Ovary (tissue), 9 donors: ENCODE measurements around the gene CCNC. TPM values are rescaled to one million over a fixed set of nuclear protein-coding genes. Genes with fewer than 3 reads are reported as not detected.

Experiments
- DNase-seq, 5 donors: peaks; one replicate each; pipeline ENCODE4 v3.0.0-alpha.2; 2019 to 2020
- H3K27ac ChIP-seq, 2 donors: fragments of 200-600 bp; one replicate each; pipeline versions ENCODE4 v1.5.1 to v1.8.0; 2019 to 2022
- H3K27me3 ChIP-seq: fragments of 200-600 bp; one replicate; pipeline ENCODE4 v1.8.0; 2022
- H3K36me3 ChIP-seq: fragments of 200-600 bp; sonication (generic); one replicate; pipeline ENCODE4 v1.5.1; 2019
- H3K4me1 ChIP-seq: one replicate; pipeline ENCODE4 v1.8.1; 2013; ENCODE audit warnings: mild to moderate bottlenecking, moderate library complexity; ENCODE audit not compliant: insufficient read depth
- H3K4me3 ChIP-seq: fragments of 200-600 bp; sonication (generic); one replicate; pipeline ENCODE4 v1.5.1; 2017
- H3K9me3 ChIP-seq, 2 donors: fragments of 200-600 bp in 1 of 2; sonication (generic) in 1 of 2; one replicate each; pipeline versions ENCODE4 v1.5.1 to v1.8.1; 2013 to 2019; ENCODE audit warnings: mild to moderate bottlenecking in 1 of 2, moderate library complexity in 1 of 2
- EP300 ChIP-seq: sonication (generic); formaldehyde crosslinking; IDR thresholded peaks from one replicate; pipeline ENCODE4 v1.6.1; 2017; ENCODE audit warnings: antibody characterized with exemption
- POLR2A ChIP-seq: fragments of 450-650 bp; IDR thresholded peaks from one replicate; pipeline ENCODE4 v1.6.1; 2017; ENCODE audit warnings: antibody characterized with exemption, mild to moderate bottlenecking, moderate library complexity
- WGBS, 3 donors: extraction: QIAGEN DNeasy Blood & Tissue Kit in 1 of 3; methylation state at CpG; one replicate each; pipeline versions ENCODE4 v1.1.5 to v1.1.7; 2013 to 2017; 5-methylcytosine and 5-hydroxymethylcytosine counted together
- intact Hi-C, 4 donors: fragments of 100-400 bp; cut with DNase I; formaldehyde crosslinking; loops; one replicate each; pipeline versions ENCODE4 v1.11.0 to v1.15.1; 2022 to 2023
- polyA plus RNA-seq, 2 donors: library from polyadenylated mRNA; stranded (reverse); fragments of 200-250 nt in 1 of 2; fragments of 350-450 nt in 1 of 2; fragmentation: Illumina TruSeq in 1 of 2; extraction: RNeasy Lipid Tissue Mini Kit (QIAGEN cat#74804) in 1 of 2; gene quantifications; one replicate each; pipeline ENCODE4 v1.2.3, GENCODE V29; 2013 to 2014
- total RNA-seq, 7 donors: library from RNA; depleted of rRNA in 2 of 7; stranded (reverse); fragments of >200 nt in 2 of 7; fragmentation: NEBNext Ultra II Directional in 3 of 7; extraction: Animal tissue kit (Norgen Biotek cat#: 25700) in 3 of 7; gene quantifications; one replicate each; pipeline versions ENCODE4 v1.1.0 to v1.2.4, GENCODE V29; 2016 to 2023
- TF ChIP-seq, protein P1 (sequence below), 3 donors: fragments of 450-650 bp in 2 of 3; fragments of 200-600 bp in 1 of 3; IDR thresholded peaks; one replicate each; pipeline versions ENCODE4 v1.5.1 to v1.8.0; 2016 to 2022; ENCODE audit warnings: antibody characterized with exemption in 3 of 3, mild to moderate bottlenecking in 1 of 3
- donor health status: DM: no; HTN: no; CAD: no; lungs with moderate emphysema.
- donor health status: DM: no; HTN: no; CAD: no.
- donor health status: Bipolar disorder and iron deficiency.
- donor health status: DM: yes; HTN: yes; CAD: no.
- donor health status: DM: no; HTN: no; CAD: no.
- donor health status: DM: yes; HTN: yes; CAD: no.

CCNC gene
- total and polyA plus RNA-seq, 9 donors: 19.4 to 42.4 (median 28.9) TPM

DNA sequence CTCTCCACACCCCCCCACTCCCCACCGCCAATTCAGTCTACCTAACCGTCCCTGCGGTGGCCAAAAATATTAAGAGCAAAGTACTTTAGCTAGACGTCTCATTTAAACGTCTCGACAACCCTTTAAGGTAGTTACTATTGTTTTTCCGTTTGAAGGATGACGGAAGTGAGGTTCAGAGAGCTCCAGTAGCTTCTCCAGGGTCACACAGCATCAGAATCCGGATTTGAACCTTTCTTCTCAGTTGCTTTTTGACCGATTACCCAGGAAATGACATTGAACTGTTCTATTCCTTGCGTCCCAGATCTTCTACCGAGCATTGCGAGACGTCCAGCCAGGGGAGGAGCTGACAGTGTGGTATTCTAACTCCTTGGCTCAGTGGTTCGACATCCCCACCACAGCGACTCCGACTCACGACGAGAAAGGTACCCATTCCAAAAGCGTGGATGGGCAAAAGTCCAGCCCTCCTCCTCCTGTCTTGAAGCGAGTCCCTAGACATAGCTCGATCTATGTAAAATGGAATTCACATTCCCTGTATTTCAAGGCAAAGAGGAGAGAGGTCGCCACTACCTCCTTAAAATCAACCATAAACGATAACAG is 40.5 kb upstream of the CCNC start:
- WGBS, 3 donors: 3 to 5% (median 4%) methylated on average over 24 of the region's 24 CpGs

DNA sequence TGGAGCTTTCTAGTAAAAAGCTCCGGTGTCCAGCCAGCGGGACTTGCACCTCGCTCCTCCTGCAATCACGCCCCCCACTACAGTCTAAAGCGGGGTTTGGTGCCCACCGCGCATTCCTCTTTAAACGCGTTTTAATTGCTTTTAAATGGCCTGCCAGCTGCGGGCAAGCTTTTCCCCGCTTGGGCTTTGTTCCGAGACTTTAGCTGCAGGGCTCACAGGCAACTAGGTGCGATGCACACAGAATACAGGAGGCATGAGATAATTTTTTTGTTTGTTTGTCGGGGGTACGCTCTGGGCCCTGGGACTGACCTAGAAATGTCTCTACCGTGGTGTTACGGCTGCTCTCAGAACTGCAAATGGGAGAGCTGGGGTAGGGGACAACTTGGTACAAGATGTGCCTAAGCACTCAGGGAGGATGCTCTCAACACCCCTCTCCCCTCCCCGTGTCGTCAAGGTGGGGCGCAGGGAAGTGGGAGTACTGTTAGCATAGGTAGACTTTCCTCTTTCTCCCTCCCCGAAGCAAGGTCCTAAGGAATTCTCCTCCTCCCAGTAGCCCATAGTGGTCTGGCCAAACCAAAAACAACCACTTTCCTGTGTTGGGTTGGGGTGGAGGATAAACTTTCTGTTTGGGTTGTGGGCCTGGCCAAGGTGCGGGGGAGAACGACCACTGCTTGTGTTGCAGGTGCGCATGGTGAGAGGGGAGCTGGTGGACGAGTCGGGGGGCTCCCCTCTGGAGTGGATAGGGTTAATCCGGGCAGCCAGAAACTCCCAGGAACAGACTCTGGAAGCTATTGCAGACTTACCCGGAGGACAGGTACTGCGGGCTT is 39.8 kb upstream of the CCNC start:
- Histone ChIP-seq H3K27ac (no peak overlapping the region), H3K9me3 (no peaks in the 10 kb centered on the region), H3K36me3 (no peaks in the 10 kb centered on the region), H3K4me3 (no peak overlapping the region), H3K27me3 (peaks cover 2% of the 10 kb centered on the region), H3K4me1 (peaks cover 9% of the 10 kb centered on the region)
- intact Hi-C loops: no loop called here
- WGBS, 3 donors: 3 to 5% (median 3%) methylated on average over 29 of the region's 29 CpGs
- DNase-seq: no peak
- TF ChIP-seq, protein P1, sequence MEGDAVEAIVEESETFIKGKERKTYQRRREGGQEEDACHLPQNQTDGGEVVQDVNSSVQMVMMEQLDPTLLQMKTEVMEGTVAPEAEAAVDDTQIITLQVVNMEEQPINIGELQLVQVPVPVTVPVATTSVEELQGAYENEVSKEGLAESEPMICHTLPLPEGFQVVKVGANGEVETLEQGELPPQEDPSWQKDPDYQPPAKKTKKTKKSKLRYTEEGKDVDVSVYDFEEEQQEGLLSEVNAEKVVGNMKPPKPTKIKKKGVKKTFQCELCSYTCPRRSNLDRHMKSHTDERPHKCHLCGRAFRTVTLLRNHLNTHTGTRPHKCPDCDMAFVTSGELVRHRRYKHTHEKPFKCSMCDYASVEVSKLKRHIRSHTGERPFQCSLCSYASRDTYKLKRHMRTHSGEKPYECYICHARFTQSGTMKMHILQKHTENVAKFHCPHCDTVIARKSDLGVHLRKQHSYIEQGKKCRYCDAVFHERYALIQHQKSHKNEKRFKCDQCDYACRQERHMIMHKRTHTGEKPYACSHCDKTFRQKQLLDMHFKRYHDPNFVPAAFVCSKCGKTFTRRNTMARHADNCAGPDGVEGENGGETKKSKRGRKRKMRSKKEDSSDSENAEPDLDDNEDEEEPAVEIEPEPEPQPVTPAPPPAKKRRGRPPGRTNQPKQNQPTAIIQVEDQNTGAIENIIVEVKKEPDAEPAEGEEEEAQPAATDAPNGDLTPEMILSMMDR (IDR thresholded peaks at IDR 0.05): no peak
- no peak for TF ChIP-seq EP300

More for the DNA sequence above, 40.5 kb upstream of the CCNC start:
- TF ChIP-seq, protein P1 (IDR thresholded peaks at IDR 0.05): no peak
- no peak overlapping the region for H3K4me3 ChIP-seq
- peaks cover 2% of the 10 kb centered on the region for H3K27me3 ChIP-seq
- H3K9me3 ChIP-seq: no peaks in the 10 kb centered on the region
- DNase-seq: no peak
- H3K4me1 ChIP-seq: peaks cover 6% of the 10 kb centered on the region
- intact Hi-C loops: no loop called here
- H3K27ac ChIP-seq: no peak overlapping the region
- H3K36me3 ChIP-seq: no peaks in the 10 kb centered on the region

DNA sequence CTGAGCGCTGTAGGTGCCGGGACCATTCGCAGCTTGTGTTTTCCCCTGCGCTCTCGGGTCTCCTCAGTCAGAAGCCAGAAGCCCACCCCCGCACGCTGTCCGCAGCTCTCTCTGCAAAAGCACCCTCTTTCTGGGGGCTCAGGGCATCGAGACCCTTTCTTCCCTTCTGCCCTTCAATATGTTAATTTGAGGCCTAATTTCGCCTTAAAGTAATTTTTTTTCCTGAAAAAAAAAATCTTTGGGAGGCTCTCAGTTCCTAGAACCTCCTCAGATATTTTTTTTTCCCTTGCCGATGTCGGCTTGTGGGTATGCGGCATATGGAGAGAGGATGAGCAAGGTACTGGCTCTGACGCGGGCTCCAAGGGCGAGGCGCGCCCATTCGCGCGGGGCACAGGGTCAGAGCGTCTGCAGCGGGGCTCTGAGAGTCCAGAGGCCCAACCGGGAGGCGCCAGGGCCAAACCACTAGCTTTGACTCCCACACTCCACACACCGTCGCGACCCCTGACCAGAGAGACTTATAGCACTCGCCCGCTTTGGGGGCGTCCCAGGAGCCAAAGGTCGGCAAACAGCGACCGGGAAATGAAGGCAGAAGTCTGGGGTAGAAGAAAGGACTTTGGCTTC is 39.1 kb upstream of the CCNC start:
- H3K27me3 ChIP-seq: peaks cover 2% of the 10 kb centered on the region
- DNase-seq: no peak
- 4 to 6% (median 6%) methylated on average over 34 of the region's 34 CpGs for WGBS, 3 donors
- TF ChIP-seq EP300: no peak
- TF ChIP-seq POLR2A: no peak
- TF ChIP-seq, protein P1 (IDR thresholded peaks at IDR 0.05): no peak
- no peak overlapping the region for H3K4me3 ChIP-seq
- peaks cover 8% of the 10 kb centered on the region for H3K4me1 ChIP-seq
- no peaks in the 10 kb centered on the region for H3K9me3 ChIP-seq
- intact Hi-C loops: no loop called here
- H3K27ac ChIP-seq: no peak overlapping the region
- no peaks in the 10 kb centered on the region for H3K36me3 ChIP-seq

DNA sequence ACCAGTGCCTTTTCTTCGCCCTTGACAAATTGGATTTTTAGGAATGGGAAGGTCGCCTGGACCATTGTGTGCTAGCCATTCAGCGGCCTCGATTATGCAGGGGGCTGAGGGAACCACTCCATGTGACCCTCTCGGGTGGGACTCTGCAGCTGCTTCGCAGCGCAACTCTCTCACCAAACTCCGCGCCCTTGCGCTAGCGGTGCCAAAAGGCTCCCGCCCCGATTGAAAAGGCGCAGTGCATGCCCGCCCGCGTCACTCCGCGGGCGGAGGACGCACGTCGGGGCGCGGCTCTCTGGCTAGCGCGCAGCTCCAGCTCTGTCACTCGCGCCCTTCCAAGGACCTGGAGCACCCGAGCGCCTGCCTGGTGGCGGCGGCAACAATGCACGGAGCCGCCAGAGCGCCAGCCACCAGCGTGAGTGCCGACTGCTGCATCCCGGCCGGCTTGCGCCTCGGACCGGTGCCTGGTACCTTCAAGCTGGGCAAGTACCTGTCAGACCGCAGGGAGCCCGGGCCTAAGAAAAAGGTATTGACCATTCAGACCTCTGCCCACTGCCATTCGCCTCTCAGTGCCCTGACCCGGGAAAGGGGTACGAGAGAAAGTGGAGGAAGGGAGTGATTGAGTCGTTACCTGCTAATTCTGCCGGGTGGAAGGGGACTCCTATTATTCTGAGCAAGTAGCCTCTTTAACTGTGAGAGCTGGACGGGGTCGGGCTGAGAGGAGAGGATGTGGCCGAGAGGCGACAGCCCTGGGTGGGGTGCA is 38.4 kb upstream of the CCNC start, which contains the start of gene PRDM13:
TSS of gene PRDM13 (plus strand) at position 178 of the 760 bp plus-strand sequence. CDS start at position 380, 202 bp downstream.
- WGBS, 3 donors: 4 to 6% (median 5%) methylated on average over 46 to 54 of the region's 54 CpGs
- H3K27me3 ChIP-seq: peaks cover 2% of the 10 kb centered on the region

More for the DNA sequence above, 38.4 kb upstream of the CCNC start, which contains the start of gene PRDM13:
- DNase-seq: no peak
- intact Hi-C loops: no loop called here
- Histone ChIP-seq H3K4me1 (peaks cover 8% of the 10 kb centered on the region), H3K27ac (no peak within 1 kb of the TSS), H3K36me3 (no peaks in the 10 kb centered on the region), H3K9me3 (no peaks in the 10 kb centered on the region), H3K4me3 (no peak within 1 kb of the TSS)
- TF ChIP-seq EP300 (no peak), POLR2A (no peak)
- TF ChIP-seq, protein P1 (IDR thresholded peaks at IDR 0.05): no peak
